ENCODE measurements around the gene FRMD5. TPM values are rescaled to one million over a fixed set of nuclear protein-coding genes. Genes with fewer than 3 reads are reported as not detected.

The FRMD5 gene
- polyA plus RNA-seq, 1 donor from 2014 or later: 25.8 TPM

- no peaks in the 10 kb centered on the region for H3K27me3 ChIP-seq (ENCODE audit: insufficient read depth, low read depth, low read length)
- H3K9me2 ChIP-seq (ENCODE audit: insufficient read depth, low read length): no peaks in the 10 kb centered on the region
- no peak overlapping the region for H3K9ac ChIP-seq (ENCODE audit: low read length)
- no peaks in the 10 kb centered on the region for H4K20me1 ChIP-seq (ENCODE audit: insufficient read depth)
- no peak overlapping the region for H3K4me3 ChIP-seq (ENCODE audit: low read length)
- H3K27ac ChIP-seq (ENCODE audit: low read length): no peak overlapping the region
- H2AFZ ChIP-seq (ENCODE audit: low read depth, low read length): no peak overlapping the region
- H3K36me3 ChIP-seq (ENCODE audit: insufficient read depth, low read length): no peaks in the 10 kb centered on the region
- H3K4me2 ChIP-seq (ENCODE audit: low read length): no peak overlapping the region
- TF ChIP-seq RAD21 (conservative IDR thresholded peaks at IDR 0.05): no peak
- TF ChIP-seq POLR2AphosphoS5 (IDR thresholded peaks at IDR 0.05): no peak
- no peak for TF ChIP-seq MXI1 (conservative IDR thresholded peaks at IDR 0.05; ENCODE audit: poor library complexity, severe bottlenecking)
- TF ChIP-seq SMC3 (conservative IDR thresholded peaks at IDR 0.05; ENCODE audit: poor library complexity): no peak
- no peak for TF ChIP-seq TAF1 (IDR thresholded peaks at IDR 0.05; ENCODE audit: low read depth)
- no peak for TF ChIP-seq EZH2 (IDR thresholded peaks at IDR 0.05; ENCODE audit: borderline replicate concordance, insufficient read depth, low read length, poor library complexity, severe bottlenecking)
- TF ChIP-seq EP300 (conservative IDR thresholded peaks at IDR 0.05; ENCODE audit: poor library complexity, severe bottlenecking): no peak
- no peak for TF ChIP-seq REST (IDR thresholded peaks at IDR 0.05; ENCODE audit: borderline replicate concordance)
- no peak for TF ChIP-seq CTCF (IDR thresholded peaks at IDR 0.05; ENCODE audit: poor library complexity, severe bottlenecking)
- H3F3A ChIP-seq (ENCODE audit: insufficient read depth, low read length, poor library complexity, severe bottlenecking): no peaks in the 10 kb centered on the region
- H3K79me2 ChIP-seq (replicated peaks; ENCODE audit: insufficient read depth, low read length): no peaks in the 10 kb centered on the region
- H3K9me3 ChIP-seq (ENCODE audit: low read length): no peaks in the 10 kb centered on the region
Measured at GRCh38 chr15:43889042-43889441, 306.0 kb downstream of the FRMD5 start.

GRCh38 chr15:43887901-43888300 lies 307.2 kb downstream of the FRMD5 start:
- Histone ChIP-seq H3K9ac (ENCODE audit: low read length) (no peak overlapping the region), H3K79me2 (replicated peaks; ENCODE audit: insufficient read depth, low read length) (no peaks in the 10 kb centered on the region), H3K4me2 (ENCODE audit: low read length) (no peak overlapping the region), H3F3A (ENCODE audit: insufficient read depth, low read length, poor library complexity, severe bottlenecking) (no peaks in the 10 kb centered on the region), H3K4me3 (ENCODE audit: low read length) (no peak overlapping the region), H3K27me3 (ENCODE audit: insufficient read depth, low read depth, low read length) (no peaks in the 10 kb centered on the region), H3K9me3 (ENCODE audit: low read length) (no peaks in the 10 kb centered on the region), H4K20me1 (ENCODE audit: insufficient read depth) (no peaks in the 10 kb centered on the region), H3K27ac (ENCODE audit: low read length) (no peak overlapping the region), H2AFZ (ENCODE audit: low read depth, low read length) (no peak overlapping the region), H3K9me2 (ENCODE audit: insufficient read depth, low read length) (no peaks in the 10 kb centered on the region), H3K36me3 (ENCODE audit: insufficient read depth, low read length) (no peaks in the 10 kb centered on the region)
- no peak for TF ChIP-seq EZH2 (IDR thresholded peaks at IDR 0.05; ENCODE audit: borderline replicate concordance, insufficient read depth, low read length, poor library complexity, severe bottlenecking)
- no peak for TF ChIP-seq MXI1 (conservative IDR thresholded peaks at IDR 0.05; ENCODE audit: poor library complexity, severe bottlenecking)
- no peak for TF ChIP-seq TAF1 (IDR thresholded peaks at IDR 0.05; ENCODE audit: low read depth)
- no peak for TF ChIP-seq POLR2AphosphoS5 (IDR thresholded peaks at IDR 0.05)
- no peak for TF ChIP-seq RAD21 (conservative IDR thresholded peaks at IDR 0.05)

Measured in neural cell (in vitro differentiated cells).